Fibroblast of lung (primary cell): ENCODE results near the gene TNS1. TPM values are rescaled to one million over a fixed set of nuclear protein-coding genes. Genes with fewer than 3 reads are reported as not detected.

Experiments used
- DNase-seq, 2 donors: peaks; one replicate each; pipeline versions ENCODE4 v3.0.0 to v3.0.0-alpha.2; 2010; ENCODE audit warnings: low read depth in 2 of 2
- H2AFZ ChIP-seq: 2 replicates; pipeline ENCODE4 v1.5.1; 2012; ENCODE audit warnings: low read length, control low read depth, inconsistent platforms
- H3K27ac ChIP-seq: 2 replicates; pipeline ENCODE4 v1.5.1; 2011; ENCODE audit warnings: low read length, control low read depth; ENCODE audit not compliant: insufficient read depth
- H3K27me3 ChIP-seq: 2 replicates; pipeline ENCODE4 v1.5.1; 2011; ENCODE audit warnings: mild to moderate bottlenecking, low read length; ENCODE audit not compliant: control insufficient read depth, insufficient read depth
- H3K36me3 ChIP-seq: 2 replicates; pipeline ENCODE4 v1.5.1; 2011; ENCODE audit warnings: low read length; ENCODE audit not compliant: control insufficient read depth, insufficient read depth
- H3K4me1 ChIP-seq: 2 replicates; pipeline ENCODE4 v1.5.1; 2011; ENCODE audit warnings: low read length; ENCODE audit not compliant: control insufficient read depth, insufficient read depth; ENCODE audit errors: extremely low read depth
- H3K4me2 ChIP-seq: 2 replicates; pipeline ENCODE4 v1.5.1; 2011; ENCODE audit warnings: low read length, control low read depth; ENCODE audit not compliant: insufficient read depth; ENCODE audit errors: extremely low read depth
- H3K4me3 ChIP-seq, 4 experiments: fragments of 200-600 bp in 1 of 4; sonication (generic) in 1 of 4; replicated peaks in 1 of 4; 2 replicates each; pipeline ENCODE4 v1.5.1; 2011 to 2016; ENCODE audit warnings: low read length in 4 of 4, low read depth in 3 of 4, mild to moderate bottlenecking in 3 of 4, control low read depth in 2 of 4, inconsistent platforms in 1 of 4, mixed read lengths in 1 of 4; ENCODE audit not compliant: insufficient read depth in 1 of 4; ENCODE audit errors: control extremely low read depth in 1 of 4
- H3K79me2 ChIP-seq: 2 replicates; pipeline ENCODE4 v1.5.1; 2012; ENCODE audit warnings: mild to moderate bottlenecking, low read length, inconsistent platforms; ENCODE audit not compliant: control insufficient read depth, insufficient read depth
- H3K9ac ChIP-seq: 2 replicates; pipeline ENCODE4 v1.5.1; 2011; ENCODE audit warnings: mild to moderate bottlenecking, low read length, control low read depth; ENCODE audit not compliant: insufficient read depth
- H3K9me3 ChIP-seq: 2 replicates; pipeline ENCODE4 v1.5.1; 2012; ENCODE audit warnings: low read depth, low read length; ENCODE audit not compliant: control insufficient read depth, insufficient read depth
- H4K20me1 ChIP-seq: 2 replicates; pipeline ENCODE4 v1.5.1; 2011; ENCODE audit warnings: low read length; ENCODE audit not compliant: control insufficient read depth, insufficient read depth; ENCODE audit errors: extremely low read depth
- CTCF ChIP-seq, 2 donors: IDR thresholded peaks in 1 of 2; conservative IDR thresholded peaks in 1 of 2; 1 replicate in 1 of 2; 2 replicates in 1 of 2; pipeline ENCODE4 v1.5.1; 2011 to 2012; ENCODE audit warnings: low read length in 2 of 2, control low read depth in 1 of 2, inconsistent platforms in 1 of 2, low read depth in 1 of 2, mild to moderate bottlenecking in 1 of 2
- EZH2 ChIP-seq: IDR thresholded peaks from 2 replicates; pipeline ENCODE4 v1.5.1; 2012; ENCODE audit warnings: low read length, control low read depth, mild to moderate bottlenecking; ENCODE audit errors: missing control alignments
- polyA plus RNA-seq, 2 donors: library from polyadenylated mRNA; depleted of rRNA in 1 of 2; stranded (reverse) in 1 of 2; unstranded in 1 of 2; fragments of >200 nt; gene quantifications; 2 replicates each; pipeline ENCODE4 v1.2.1, GENCODE V29; 2011 to 2012; ENCODE audit warnings: missing spikeins in 1 of 2
- total RNA-seq: library from RNA; depleted of rRNA; stranded (reverse); fragments of >200 nt; gene quantifications from 2 replicates; pipeline ENCODE4 v1.2.1, GENCODE V29; 2014

TNS1 gene
- total and polyA plus RNA-seq, 2 donors (not counting 1 experiment from before 2014, with no cell fraction given), result 44.4 to 47.1 TPM

GRCh38 chr2:217790681-217791392, 212.0 kb downstream of the TNS1 start:
- Histone ChIP-seq H3K27me3 (no peaks in the 10 kb centered on the region), H3K9ac (no peak overlapping the region), H3K9me3 (no peaks in the 10 kb centered on the region), H4K20me1 (no peaks in the 10 kb centered on the region), H3K27ac (no peak overlapping the region), H2AFZ (no peak overlapping the region), H3K79me2 (no peaks in the 10 kb centered on the region), H3K4me1 (peaks cover 12% of the 10 kb centered on the region), H3K4me2 (no peak overlapping the region), H3K36me3 (no peaks in the 10 kb centered on the region), H3K4me3 (no peak overlapping the region)
- DNase-seq, result peak; percentile 51 to 78
- TF ChIP-seq CTCF (conservative IDR thresholded peaks at IDR 0.05 in 1 of 2, IDR thresholded peaks at IDR 0.05 in 1 of 2; ENCODE audit: low read depth in 1 of 2, low read length in 2 of 2), result no peak
- no peak for TF ChIP-seq EZH2

DNA sequence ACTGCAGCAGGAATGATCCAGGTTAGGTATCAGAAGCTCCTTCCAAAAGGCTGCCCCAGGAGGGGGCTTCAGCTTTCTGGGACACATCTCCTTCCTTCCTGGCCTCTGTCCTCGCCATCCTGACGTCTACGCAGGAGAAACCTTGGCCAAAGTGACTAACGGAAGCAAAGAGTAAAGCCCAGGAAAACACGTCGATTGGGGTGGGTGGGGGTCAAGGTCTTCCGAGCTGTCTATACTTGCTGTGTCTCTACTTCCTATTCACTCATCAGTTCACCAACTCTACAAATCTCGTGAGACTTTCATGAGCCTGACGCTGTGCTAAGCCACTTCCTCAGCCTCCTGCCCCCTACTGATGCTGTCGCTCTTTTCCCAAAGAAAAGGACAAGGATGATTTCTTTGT, 212.6 kb downstream of the TNS1 start:
- no peak overlapping the region for H2AFZ ChIP-seq
- TF ChIP-seq CTCF (conservative IDR thresholded peaks at IDR 0.05 in 1 of 2, IDR thresholded peaks at IDR 0.05 in 1 of 2; ENCODE audit: low read depth in 1 of 2, low read length in 2 of 2) (no peak), EZH2 (no peak)
- H3K36me3 ChIP-seq, result no peaks in the 10 kb centered on the region
- H3K4me3 ChIP-seq, result no peak overlapping the region
- no peaks in the 10 kb centered on the region for H3K27me3 ChIP-seq
- no peaks in the 10 kb centered on the region for H3K9me3 ChIP-seq
- H3K4me1 ChIP-seq, result peaks cover 11% of the 10 kb centered on the region
- H3K4me2 ChIP-seq, result no peak overlapping the region
- DNase-seq, result no peak
- H4K20me1 ChIP-seq, result no peaks in the 10 kb centered on the region
- no peak overlapping the region for H3K9ac ChIP-seq
- H3K79me2 ChIP-seq, result no peaks in the 10 kb centered on the region
- H3K27ac ChIP-seq, result no peak overlapping the region

DNA sequence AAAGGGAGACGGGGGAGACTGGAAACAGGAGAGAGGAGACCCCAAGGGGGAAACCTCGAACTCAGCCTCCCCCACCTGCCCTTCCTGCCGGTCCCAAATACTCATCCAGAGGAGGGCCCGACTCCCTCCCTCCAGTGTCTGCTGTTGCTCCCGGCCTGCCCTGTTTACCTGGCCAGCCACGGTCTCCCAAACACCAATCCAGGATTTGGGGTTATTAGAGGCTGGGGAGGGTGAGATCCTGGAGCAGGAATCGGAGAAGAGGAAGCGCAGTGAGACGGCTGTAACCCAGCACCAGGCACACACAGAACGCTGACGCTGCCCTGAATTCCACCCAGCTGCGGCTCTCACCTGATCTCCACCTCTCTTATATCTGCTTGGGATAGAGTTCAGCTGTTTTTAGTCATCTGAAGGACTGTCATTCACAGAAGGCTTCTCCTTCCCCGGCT, 213.0 kb downstream of the TNS1 start:
- Histone ChIP-seq H3K9ac (no peak overlapping the region), H4K20me1 (no peaks in the 10 kb centered on the region), H3K4me1 (peaks cover 9% of the 10 kb centered on the region), H2AFZ (no peak overlapping the region), H3K4me2 (no peak overlapping the region), H3K4me3 (no peak overlapping the region), H3K27me3 (no peaks in the 10 kb centered on the region), H3K79me2 (no peaks in the 10 kb centered on the region), H3K36me3 (no peaks in the 10 kb centered on the region), H3K9me3 (no peaks in the 10 kb centered on the region), H3K27ac (no peak overlapping the region)
- DNase-seq, result no peak
- no peak for TF ChIP-seq EZH2
- TF ChIP-seq CTCF (conservative IDR thresholded peaks at IDR 0.05 in 1 of 2, IDR thresholded peaks at IDR 0.05 in 1 of 2; ENCODE audit: low read depth in 1 of 2, low read length in 2 of 2), result no peak
